HG02763 (cell line): Measurements from ENCODE around the gene CCRL2.

Experiments
- ATAC-seq: cut with Tn5 transposase; IDR thresholded peaks from one replicate; pipeline ENCODE4 v1.9.1; 2021; ENCODE audit warnings: mild to moderate bottlenecking, moderate library complexity; ENCODE audit not compliant: unreplicated experiment

The CCRL2 gene, protein sequence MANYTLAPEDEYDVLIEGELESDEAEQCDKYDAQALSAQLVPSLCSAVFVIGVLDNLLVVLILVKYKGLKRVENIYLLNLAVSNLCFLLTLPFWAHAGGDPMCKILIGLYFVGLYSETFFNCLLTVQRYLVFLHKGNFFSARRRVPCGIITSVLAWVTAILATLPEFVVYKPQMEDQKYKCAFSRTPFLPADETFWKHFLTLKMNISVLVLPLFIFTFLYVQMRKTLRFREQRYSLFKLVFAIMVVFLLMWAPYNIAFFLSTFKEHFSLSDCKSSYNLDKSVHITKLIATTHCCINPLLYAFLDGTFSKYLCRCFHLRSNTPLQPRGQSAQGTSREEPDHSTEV

DNA sequence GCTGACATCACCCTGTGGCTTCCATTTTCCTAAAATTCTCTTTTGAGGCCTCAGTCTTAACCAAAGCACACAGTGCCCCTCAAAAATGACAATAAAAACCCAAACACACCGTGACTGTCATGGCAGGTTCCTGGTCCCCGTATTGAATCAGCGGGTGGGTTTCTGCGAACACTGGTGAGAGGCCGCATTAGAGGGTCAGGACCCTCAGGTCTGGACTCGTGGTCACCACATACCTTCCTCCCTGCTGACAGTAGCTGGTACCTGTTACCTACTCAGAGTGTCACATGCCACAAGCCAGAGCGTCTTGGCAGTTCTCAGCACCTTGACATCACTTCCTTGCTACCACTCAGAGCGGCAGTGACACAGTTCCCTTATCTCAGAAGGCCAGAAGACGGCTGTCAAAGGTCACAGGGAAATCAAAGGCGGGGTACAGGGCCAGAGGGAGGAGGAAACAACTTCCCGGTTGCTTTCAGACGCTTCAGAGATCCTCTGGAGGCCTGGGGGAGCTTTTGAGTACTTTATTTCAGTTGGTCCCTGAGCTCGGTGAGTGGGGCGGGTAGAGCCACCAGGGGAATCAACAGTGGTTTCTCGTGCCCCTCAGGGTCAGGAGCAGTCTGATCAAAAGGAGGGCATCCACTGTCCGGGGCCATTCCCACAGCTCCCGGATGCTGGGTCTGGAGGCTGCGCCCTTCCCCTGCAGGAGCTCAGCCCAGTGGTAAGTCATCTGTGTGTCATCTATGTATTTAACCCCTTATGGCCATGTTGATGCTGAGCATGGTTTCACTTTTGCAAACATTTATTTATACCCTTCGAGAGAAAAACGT, at the start of gene CCRL2, which contains the start of gene CCR5AS:
Gene CCRL2, plus strand, starts transcription at position 472 of the 824 bp plus-strand sequence. CDS start 821 bp downstream, outside the sequence.
Gene CCR5AS, minus strand, starts transcription at position 279 of the 824 bp plus-strand sequence.
- no peak for ATAC-seq

- ATAC-seq = no peak
These were observed 48.6 kb upstream of the CCRL2 start for GRCh38 chr3:46358466-46358865.

DNA sequence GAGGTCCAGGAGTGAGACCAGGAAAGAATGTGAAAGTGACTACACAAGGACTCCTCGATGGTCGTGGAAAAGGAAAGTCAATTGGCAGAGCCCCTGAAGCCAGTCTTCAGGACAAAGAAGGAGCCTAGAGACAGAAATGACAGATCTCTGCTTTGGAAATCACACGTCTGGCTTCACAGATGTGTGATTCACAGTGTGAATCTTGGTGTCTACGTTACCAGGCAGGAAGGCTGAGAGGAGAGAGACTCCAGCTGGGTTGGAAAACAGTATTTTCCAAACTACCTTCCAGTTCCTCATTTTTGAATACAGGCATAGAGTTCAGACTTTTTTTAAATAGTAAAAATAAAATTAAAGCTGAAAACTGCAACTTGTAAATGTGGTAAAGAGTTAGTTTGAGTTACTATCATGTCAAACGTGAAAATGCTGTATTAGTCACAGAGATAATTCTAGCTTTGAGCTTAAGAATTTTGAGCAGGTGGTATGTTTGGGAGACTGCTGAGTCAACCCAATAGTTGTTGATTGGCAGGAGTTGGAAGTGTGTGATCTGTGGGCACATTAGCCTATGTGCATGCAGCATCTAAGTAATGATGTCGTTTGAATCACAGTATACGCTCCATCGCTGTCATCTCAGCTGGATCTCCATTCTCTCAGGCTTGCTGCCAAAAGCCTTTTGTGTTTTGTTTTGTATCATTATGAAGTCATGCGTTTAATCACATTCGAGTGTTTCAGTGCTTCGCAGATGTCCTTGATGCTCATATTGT, 47.1 kb upstream of the CCRL2 start:
- no peak for ATAC-seq

DNA sequence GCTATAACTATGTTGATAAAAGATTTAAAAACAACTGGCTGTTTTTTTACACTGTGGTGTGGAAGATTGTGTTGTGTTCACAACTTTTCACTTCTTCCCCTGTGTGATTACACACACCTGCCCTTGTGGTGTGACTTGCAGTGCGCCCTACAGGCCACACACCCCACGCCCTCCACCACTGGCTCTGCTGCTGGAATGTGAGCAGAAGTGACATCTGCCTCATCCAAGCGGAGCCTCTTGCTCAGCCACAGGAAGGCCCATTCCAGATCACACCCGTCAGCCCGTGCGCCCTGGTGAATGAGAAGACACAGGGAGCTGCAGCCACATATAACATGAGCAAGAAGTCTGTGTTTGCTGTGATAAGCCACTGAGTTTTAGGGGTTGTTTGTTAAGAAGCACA, 46.2 kb upstream of the CCRL2 start:
- ATAC-seq = no peak

- ATAC-seq = no peak
These were observed 45.4 kb upstream of the CCRL2 start for GRCh38 chr3:46361408-46362283.

- ATAC-seq = no peak
These were observed 42.0 kb upstream of the CCRL2 start for GRCh38 chr3:46365041-46365440.

- ATAC-seq = no peak
These were observed 41.1 kb upstream of the CCRL2 start for GRCh38 chr3:46365737-46366524.

GRCh38 chr3:46367811-46368210, 39.2 kb upstream of the CCRL2 start:
- no peak for ATAC-seq

- no peak for ATAC-seq
These were observed 38.5 kb upstream of the CCRL2 start for GRCh38 chr3:46368569-46368968.

GRCh38 chr3:46369151-46369550, 37.9 kb upstream of the CCRL2 start:
- ATAC-seq = no peak

DNA sequence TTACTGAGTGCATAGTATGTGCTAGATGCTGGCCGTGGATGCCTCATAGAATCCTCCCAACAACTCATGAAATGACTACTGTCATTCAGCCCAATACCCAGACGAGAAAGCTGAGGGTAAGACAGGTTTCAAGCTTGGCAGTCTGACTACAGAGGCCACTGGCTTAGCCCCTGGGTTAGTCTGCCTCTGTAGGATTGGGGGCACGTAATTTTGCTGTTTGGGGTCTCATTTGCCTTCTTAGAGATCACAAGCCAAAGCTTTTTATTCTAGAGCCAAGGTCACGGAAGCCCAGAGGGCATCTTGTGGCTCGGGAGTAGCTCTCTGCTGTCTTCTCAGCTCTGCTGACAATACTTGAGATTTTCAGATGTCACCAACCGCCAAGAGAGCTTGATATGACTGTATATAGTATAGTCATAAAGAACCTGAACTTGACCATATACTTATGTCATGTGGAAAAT, 37.4 kb upstream of the CCRL2 start:
- no peak for ATAC-seq

- ATAC-seq = no peak
These were observed 36.1 kb upstream of the CCRL2 start, which contains the start of gene CCR5 for GRCh38 chr3:46370839-46371518. Gene CCR5, plus strand, starts transcription at chr3:46370946. Its CDS starts 1,957 bp downstream, at chr3:46372903.

- no peak for ATAC-seq
These were observed 35.3 kb upstream of the CCRL2 start for GRCh38 chr3:46371519-46372340.

DNA sequence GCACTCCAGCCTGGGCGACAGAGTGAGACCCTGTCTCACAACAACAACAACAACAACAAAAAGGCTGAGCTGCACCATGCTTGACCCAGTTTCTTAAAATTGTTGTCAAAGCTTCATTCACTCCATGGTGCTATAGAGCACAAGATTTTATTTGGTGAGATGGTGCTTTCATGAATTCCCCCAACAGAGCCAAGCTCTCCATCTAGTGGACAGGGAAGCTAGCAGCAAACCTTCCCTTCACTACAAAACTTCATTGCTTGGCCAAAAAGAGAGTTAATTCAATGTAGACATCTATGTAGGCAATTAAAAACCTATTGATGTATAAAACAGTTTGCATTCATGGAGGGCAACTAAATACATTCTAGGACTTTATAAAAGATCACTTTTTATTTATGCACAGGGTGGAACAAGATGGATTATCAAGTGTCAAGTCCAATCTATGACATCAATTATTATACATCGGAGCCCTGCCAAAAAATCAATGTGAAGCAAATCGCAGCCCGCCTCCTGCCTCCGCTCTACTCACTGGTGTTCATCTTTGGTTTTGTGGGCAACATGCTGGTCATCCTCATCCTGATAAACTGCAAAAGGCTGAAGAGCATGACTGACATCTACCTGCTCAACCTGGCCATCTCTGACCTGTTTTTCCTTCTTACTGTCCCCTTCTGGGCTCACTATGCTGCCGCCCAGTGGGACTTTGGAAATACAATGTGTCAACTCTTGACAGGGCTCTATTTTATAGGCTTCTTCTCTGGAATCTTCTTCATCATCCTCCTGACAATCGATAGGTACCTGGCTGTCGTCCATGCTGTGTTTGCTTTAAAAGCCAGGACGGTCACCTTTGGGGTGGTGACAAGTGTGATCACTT, 34.3 kb upstream of the CCRL2 start:
- ATAC-seq = no peak

GRCh38 chr3:46374755-46375154, 32.3 kb upstream of the CCRL2 start:
- no peak for ATAC-seq

DNA sequence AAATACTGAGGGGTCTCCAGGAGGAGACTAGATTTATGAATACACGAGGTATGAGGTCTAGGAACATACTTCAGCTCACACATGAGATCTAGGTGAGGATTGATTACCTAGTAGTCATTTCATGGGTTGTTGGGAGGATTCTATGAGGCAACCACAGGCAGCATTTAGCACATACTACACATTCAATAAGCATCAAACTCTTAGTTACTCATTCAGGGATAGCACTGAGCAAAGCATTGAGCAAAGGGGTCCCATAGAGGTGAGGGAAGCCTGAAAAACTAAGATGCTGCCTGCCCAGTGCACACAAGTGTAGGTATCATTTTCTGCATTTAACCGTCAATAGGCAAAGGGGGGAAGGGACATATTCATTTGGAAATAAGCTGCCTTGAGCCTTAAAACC, 31.8 kb upstream of the CCRL2 start:
- ATAC-seq = no peak

DNA sequence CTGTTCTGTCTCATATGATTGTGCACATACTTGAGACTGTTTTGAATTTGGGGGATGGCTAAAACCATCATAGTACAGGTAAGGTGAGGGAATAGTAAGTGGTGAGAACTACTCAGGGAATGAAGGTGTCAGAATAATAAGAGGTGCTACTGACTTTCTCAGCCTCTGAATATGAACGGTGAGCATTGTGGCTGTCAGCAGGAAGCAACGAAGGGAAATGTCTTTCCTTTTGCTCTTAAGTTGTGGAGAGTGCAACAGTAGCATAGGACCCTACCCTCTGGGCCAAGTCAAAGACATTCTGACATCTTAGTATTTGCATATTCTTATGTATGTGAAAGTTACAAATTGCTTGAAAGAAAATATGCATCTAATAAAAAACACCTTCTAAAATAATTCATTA, 31.2 kb upstream of the CCRL2 start:
- ATAC-seq = no peak
